ENCODE results near the gene ARHGEF17.

ARHGEF17 gene

DNA sequence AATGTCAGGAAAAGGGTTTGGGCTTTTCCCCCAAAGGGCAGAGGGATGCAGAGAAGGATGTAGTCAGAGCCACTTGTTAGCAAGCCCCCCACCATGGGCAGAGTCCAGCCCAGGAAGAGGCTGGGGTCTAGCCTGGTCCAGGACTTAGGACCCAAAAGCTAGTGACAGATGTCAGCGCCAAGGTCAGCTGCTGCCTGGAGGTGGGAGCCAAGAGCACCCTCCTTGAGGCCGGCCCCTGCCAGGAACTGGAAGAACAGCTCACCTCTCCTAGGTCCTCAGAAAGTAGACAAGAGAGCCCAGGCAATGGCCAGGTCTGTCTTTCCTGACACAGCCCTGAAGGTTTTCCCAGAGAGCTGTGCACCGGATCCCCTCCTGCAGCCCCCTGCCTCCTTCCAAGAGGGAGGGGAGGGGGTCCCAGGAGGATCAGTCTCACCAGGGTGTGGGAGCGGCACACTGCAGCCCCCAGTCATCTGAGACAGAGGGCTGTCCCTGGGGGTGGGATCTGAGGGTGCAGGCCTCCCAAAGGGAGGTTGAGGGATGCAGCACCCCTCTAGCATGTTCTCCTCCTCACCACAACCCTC is 14.6 kb upstream of the ARHGEF17 start:
- no peak for DNase-seq (ENCODE audit: low read depth)

GRCh38 chr11:73294604-73295003 is 13.5 kb upstream of the ARHGEF17 start:
- DNase-seq (ENCODE audit: low read depth): no peak

- peak; percentile 85 for DNase-seq (ENCODE audit: low read depth)
These were observed 12.7 kb upstream of the ARHGEF17 start for GRCh38 chr11:73295241-73295995.

GRCh38 chr11:73295996-73296318 is 12.1 kb upstream of the ARHGEF17 start:
- DNase-seq (ENCODE audit: low read depth): no peak

GRCh38 chr11:73296501-73297230 is 11.4 kb upstream of the ARHGEF17 start:
- no peak for DNase-seq (ENCODE audit: low read depth)

GRCh38 chr11:73297231-73297590 is 10.9 kb upstream of the ARHGEF17 start:
- DNase-seq (ENCODE audit: low read depth): no peak

DNA sequence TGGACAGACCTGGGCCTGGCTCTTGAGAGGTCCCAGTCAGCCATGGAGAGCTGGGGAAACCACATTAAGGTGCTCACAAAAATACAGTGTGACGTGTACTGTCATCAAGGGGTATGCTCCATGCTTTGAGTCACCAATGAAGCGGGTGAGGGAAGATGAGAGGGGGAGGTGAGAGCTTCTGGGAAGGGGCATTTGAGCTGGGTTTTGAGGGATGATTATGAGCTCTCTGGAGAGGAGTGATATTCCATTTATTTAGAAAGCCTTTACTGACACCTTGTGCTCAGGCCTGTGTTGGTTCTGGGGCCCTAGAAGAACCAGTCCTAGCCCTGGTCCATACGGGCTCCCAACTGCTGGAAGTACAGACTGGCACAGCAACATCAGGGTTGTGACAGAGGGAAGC is 10.4 kb upstream of the ARHGEF17 start:
- no peak for DNase-seq (ENCODE audit: low read depth)

DNA sequence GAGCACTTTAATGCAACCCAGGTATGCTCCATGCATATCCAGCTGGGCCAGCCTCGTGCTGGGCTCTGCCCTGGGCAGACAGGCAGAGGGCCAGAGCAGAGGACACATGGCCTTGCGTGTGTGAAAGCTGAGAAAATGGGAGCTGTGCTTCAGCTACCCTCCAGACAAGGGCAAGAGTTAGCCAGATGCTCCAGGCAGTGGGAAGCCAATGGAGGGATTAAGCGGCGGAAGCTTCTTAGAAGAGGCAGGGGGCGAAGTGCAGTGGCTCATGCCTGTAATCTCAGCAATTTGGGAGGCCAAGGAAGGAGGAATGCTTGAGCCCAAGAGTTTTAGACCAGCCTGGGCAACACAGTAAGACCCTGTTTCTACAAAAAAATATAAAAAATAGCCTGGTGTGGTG is 9.8 kb upstream of the ARHGEF17 start:
- DNase-seq (ENCODE audit: low read depth): no peak

DNA sequence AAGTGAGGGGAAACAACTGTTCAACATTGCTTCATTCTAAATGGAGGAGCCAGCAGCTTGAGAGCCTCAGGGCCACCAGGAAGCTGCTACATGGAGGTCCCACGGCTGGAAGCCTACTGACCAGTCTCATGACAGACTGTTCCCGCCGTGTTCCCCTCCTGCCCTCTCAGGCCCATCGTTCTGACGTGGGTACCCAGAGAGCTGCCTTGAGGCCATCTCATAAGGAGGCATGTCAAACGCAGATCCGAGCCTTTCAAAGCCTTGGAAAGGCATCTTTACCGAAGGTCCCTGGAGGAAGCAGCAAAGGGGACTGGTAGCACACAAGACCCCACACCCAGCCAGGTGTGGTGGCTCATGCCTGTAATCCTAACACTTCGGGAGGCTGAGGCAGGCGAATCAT is 8.3 kb upstream of the ARHGEF17 start:
- no peak for DNase-seq (ENCODE audit: low read depth)

DNA sequence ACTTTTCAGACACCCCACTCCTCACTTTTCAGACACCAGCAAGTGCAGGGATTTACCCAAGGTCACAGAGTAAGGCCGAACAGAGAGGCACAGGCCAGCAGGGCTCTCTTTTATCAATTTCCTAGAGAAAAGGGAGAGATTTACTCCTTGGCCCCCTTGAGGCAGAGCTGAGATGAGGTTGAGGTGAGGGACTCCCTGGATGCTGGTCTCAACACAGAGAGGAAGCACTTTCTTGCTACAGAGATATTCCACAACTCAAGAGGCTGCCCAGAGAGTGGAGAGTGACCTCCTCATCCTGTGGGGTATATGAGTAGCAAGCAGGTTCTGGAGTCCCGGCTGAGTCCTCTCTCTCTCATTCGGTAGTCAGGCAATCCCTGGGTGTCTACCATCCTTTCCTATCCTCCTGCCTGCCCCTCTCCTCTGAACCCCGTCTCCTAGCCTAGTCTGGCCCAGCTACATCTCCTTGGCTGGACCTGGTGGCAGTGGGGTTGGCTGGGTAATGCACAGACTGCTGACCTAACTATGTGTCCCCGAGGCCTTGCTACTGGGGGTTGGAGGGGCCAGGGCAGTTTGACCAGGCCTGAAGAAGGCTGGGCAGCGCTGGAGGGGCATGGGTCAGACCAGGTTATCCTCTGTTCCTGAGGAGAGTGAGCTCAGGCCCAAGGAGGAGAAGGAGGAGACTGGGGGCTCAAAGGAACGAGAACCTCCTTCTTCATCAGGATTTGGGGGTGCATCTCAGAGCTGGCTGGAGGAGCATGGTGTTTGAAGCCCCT is 1.8 kb upstream of the ARHGEF17 start:
- no peak for DNase-seq (ENCODE audit: low read depth)

- DNase-seq (ENCODE audit: low read depth): no peak
These were observed 1.1 kb upstream of the ARHGEF17 start for GRCh38 chr11:73306977-73307322.

GRCh38 chr11:73307323-73308002 is 613 bp upstream of the ARHGEF17 start:
- DNase-seq (ENCODE audit: low read depth): peak; percentile 89

- DNase-seq (ENCODE audit: low read depth): peak; percentile 80
These were observed 1.2 kb downstream of the ARHGEF17 start for GRCh38 chr11:73308961-73309919.

- no peak for DNase-seq (ENCODE audit: low read depth)
These were observed 2.0 kb downstream of the ARHGEF17 start for GRCh38 chr11:73310076-73310475.

DNA sequence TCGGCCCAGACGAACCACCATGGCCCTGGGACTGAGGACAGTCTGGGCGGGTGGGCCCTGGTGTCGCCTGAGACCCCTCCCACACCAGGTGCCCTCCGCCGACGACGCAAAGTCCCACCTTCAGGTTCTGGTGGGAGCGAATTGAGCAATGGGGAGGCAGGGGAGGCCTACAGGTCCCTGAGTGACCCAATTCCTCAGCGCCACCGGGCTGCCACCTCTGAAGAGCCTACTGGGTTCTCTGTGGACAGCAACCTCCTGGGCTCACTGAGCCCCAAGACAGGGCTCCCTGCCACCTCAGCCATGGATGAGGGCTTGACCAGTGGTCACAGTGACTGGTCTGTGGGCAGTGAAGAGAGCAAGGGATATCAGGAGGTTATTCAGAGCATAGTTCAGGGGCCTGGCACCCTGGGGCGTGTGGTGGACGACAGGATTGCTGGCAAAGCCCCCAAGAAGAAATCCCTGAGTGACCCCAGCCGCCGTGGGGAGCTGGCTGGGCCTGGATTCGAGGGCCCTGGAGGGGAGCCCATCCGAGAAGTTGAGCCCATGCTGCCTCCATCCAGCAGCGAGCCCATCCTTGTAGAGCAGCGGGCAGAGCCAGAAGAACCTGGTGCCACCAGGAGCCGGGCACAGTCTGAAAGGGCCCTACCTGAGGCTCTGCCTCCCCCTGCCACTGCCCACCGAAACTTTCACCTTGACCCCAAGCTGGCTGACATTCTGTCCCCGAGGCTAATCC is 2.8 kb downstream of the ARHGEF17 start:
- no peak for DNase-seq (ENCODE audit: low read depth)

- no peak for DNase-seq (ENCODE audit: low read depth)
These were observed 3.4 kb downstream of the ARHGEF17 start for GRCh38 chr11:73311394-73311869.

GRCh38 chr11:73312036-73312435 is 4.0 kb downstream of the ARHGEF17 start:
- no peak for DNase-seq (ENCODE audit: low read depth)

DNA sequence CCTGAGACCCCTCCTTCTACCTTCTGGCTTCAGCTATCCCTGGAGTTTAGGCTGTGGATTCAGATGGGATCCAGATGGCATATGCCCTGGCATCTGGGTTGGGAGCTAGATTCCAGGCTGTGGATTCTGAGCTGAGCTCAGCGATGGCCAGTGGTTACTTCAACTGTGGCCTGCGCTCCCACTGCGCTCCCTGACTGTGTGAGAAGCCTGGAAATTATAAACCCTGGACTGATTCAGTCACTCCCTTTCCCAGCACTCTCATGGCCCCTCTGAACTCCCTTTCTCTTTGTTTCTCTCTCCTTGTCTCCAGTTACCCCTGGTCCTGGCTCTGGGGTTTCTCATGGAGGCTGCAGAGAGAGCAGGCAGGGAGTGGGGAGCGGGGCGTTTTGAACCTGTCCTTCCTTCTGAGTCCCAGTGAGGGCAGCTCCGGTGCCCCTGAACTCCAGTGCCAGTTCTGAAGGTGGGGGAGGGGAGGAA is 4.8 kb downstream of the ARHGEF17 start:
- no peak for DNase-seq (ENCODE audit: low read depth)

DNA sequence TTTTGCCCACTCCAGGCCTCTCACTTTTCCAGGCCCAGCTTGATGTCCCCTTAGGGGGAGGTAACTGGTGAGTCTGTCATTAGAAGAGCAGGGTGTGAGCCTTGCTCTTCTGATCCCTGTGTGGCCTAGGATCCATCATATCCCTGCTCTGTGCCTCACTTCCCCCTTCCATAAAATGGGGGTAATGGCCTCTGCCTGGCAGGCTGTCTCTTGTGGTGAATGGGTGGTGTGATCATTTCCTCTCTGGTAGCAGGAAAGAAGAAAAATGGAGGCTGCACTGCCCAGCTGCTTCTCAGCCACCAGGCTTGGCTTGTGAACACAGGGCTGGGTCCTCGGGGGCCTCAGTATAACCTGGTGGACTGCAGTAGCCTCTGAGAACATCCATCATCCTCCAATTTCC is 5.6 kb downstream of the ARHGEF17 start:
- DNase-seq (ENCODE audit: low read depth): no peak

All from HS-5 (cell line).